ENCODE measurements around the gene CTSO. TPM values are rescaled to one million over a fixed set of nuclear protein-coding genes. Genes with fewer than 3 reads are reported as not detected.

The CTSO gene
- total and polyA plus RNA-seq, 2 of the 8 experiments (the other 6 are each of a cell fraction or from before 2014, with no cell fraction given), result 0.39 to 0.41 TPM

GRCh38 chr4:155941085-155941790 lies 12.4 kb downstream of the CTSO start:
- H2BK120ac ChIP-seq (replicated peaks; ENCODE audit: low read depth, low read length), result no peak overlapping the region
- no peak overlapping the region for H2BK15ac ChIP-seq (ENCODE audit: low read length)
- H3K79me1 ChIP-seq (ENCODE audit: low read depth, low read length), result no peaks in the 10 kb centered on the region
- no peak overlapping the region for H3K4me3 ChIP-seq (ENCODE audit: extremely low read depth in 1 of 4, insufficient read depth in 2 of 4, low read depth in 3 of 4, low read length in 4 of 4)
- no peaks in the 10 kb centered on the region for H3K9me3 ChIP-seq (ENCODE audit: insufficient read depth in 2 of 2, low read depth in 1 of 2, low read length in 1 of 2)
- no peak overlapping the region for H4K91ac ChIP-seq (replicated peaks; ENCODE audit: insufficient read length, low read length)
- H4K8ac ChIP-seq (ENCODE audit: extremely low read depth, insufficient read depth, low read length), result no peak overlapping the region
- H3K79me2 ChIP-seq (ENCODE audit: control insufficient read depth in 1 of 2, insufficient read depth in 2 of 2, low read length in 2 of 2), result no peaks in the 10 kb centered on the region
- no peak overlapping the region for H3K4ac ChIP-seq (replicated peaks; ENCODE audit: insufficient read length, low read depth, low read length)
- H3K23ac ChIP-seq (ENCODE audit: insufficient read length), result no peak overlapping the region
- TF ChIP-seq MAFK (IDR thresholded peaks at IDR 0.05; ENCODE audit: low read depth, low read length) (no peak), USF2 (IDR thresholded peaks at IDR 0.05; ENCODE audit: low read length) (no peak), RXRA (IDR thresholded peaks at IDR 0.05; ENCODE audit: insufficient read depth, low read depth, low read length) (no peak), CTBP2 (IDR thresholded peaks at IDR 0.05; ENCODE audit: borderline replicate concordance, insufficient read depth, insufficient read length, low read length) (no peak), TBP (IDR thresholded peaks at IDR 0.05; ENCODE audit: low read depth, low read length) (no peak), RNF2 (IDR thresholded peaks at IDR 0.05; ENCODE audit: borderline replicate concordance, low read depth, low read length, missing control alignments, poor library complexity, severe bottlenecking) (no peak), SIX5 (IDR thresholded peaks at IDR 0.05; ENCODE audit: low read depth, low read length) (no peak)
- H3K36me3 ChIP-seq (ENCODE audit: control insufficient read depth in 2 of 4, insufficient read depth in 4 of 4, low read length in 3 of 4), result no peaks in the 10 kb centered on the region
- no peak overlapping the region for H2AFZ ChIP-seq (ENCODE audit: low read length)
- H3K9ac ChIP-seq (replicated peaks in 1 of 4; ENCODE audit: extremely low read depth in 1 of 4, low read depth in 3 of 4, low read length in 3 of 4), result no peak overlapping the region
- no peak overlapping the region for H2BK12ac ChIP-seq (ENCODE audit: low read depth, low read length)
- no peak overlapping the region for H3K56ac ChIP-seq (replicated peaks; ENCODE audit: insufficient read length, low read depth, low read length)
- no peak overlapping the region for H2BK20ac ChIP-seq (ENCODE audit: low read length)
- H4K5ac ChIP-seq (ENCODE audit: insufficient read length, low read depth, low read length), result no peak overlapping the region
- no peak overlapping the region for H2AK5ac ChIP-seq (ENCODE audit: low read depth, low read length)
- H3K14ac ChIP-seq (ENCODE audit: insufficient read length), result no peak overlapping the region
- no peak for FAIRE-seq
- H3K27ac ChIP-seq (ENCODE audit: low read depth, low read length), result no peak overlapping the region
- CTCF ChIA-PET (ENCODE audit: partially characterized antibody), result interaction anchor here (0.6 to 1.6 kb wide), 3 partner anchors 12 to 1036 kb away, joined by 3 to 5 read pairs (median 3); partner anchors contain the start of gene CTSO
- peaks cover 0 to 1% (median 0%) of the 10 kb centered on the region in 4 experiments; a peak in 1 of 7 replicates for H3K27me3 ChIP-seq (replicated peaks in 1 of 4; ENCODE audit: control insufficient read depth in 3 of 4, extremely low read depth in 1 of 4, insufficient read depth in 3 of 4, low read length in 3 of 4)
- WGBS, 2 experiments (ENCODE audit: extremely low coverage in 1 of 2, insufficient coverage in 1 of 2, insufficient read length in 1 of 2, insufficient replicate concordance in 2 of 2, low coverage in 1 of 2, low lambda C conversion rate in 2 of 2, missing lambda C conversion rate in 1 of 2), result 83% methylated on average over 6 of the region's 6 CpGs; no CpG with 5 or more reads in 1 of the 2 experiments
- H3K18ac ChIP-seq (ENCODE audit: extremely low read depth, low read length), result no peak overlapping the region
- POLR2A ChIA-PET (ENCODE audit: partially characterized antibody), result interaction anchor here (1.3 kb wide), 1 partner anchor 12 kb away, joined by 4 read pairs; the partner anchor contains the start of gene CTSO
- H4K20me1 ChIP-seq (replicated peaks in 1 of 2; ENCODE audit: control insufficient read depth in 1 of 2, insufficient read depth in 2 of 2, low read length in 2 of 2), result no peaks in the 10 kb centered on the region
- H3K23me2 ChIP-seq (ENCODE audit: low read depth, low read length), result no peaks in the 10 kb centered on the region
- no peak overlapping the region for H2BK5ac ChIP-seq (ENCODE audit: low read depth, low read length)
- no peak for DNase-seq (ENCODE audit: low read depth in 1 of 2, low spot score in 2 of 2)
- H3K4me2 ChIP-seq (ENCODE audit: insufficient read depth in 1 of 2, low read depth in 2 of 2, low read length in 2 of 2), result no peak overlapping the region
- H3K4me1 ChIP-seq (replicated peaks in 1 of 4; ENCODE audit: control insufficient read depth in 3 of 4, insufficient read depth in 4 of 4, low read length in 3 of 4), result no peaks in the 10 kb centered on the region
